CD4-positive, CD25-positive, alpha-beta regulatory T cell (primary cell): ENCODE results near the gene WWP2. TPM values are rescaled to one million over a fixed set of nuclear protein-coding genes. Genes with fewer than 3 reads are reported as not detected.
"Not testable (repeated sequence)": the region's sequence is repeated elsewhere in the genome, so short reads cannot be mapped to it uniquely, and the experiment has no call there.

ENCODE experiments used
- ATAC-seq, 2 donors: fragments of 150-1000 bp; cut with Tn5 transposase; one replicate each; pipeline ENCODE4 v1.10.0; 2021; ENCODE audit warnings: low read depth in 2 of 2, moderate number of reproducible peaks in 2 of 2, moderate library complexity in 1 of 2
- DNase-seq, 3 donors: peaks; one replicate each; pipeline versions ENCODE4 v3.0.0 to v3.0.0-alpha.2; 2012 to 2022; ENCODE audit warnings: mixed read lengths in 1 of 3
- H3K27ac ChIP-seq: one replicate; pipeline ENCODE4 v1.7.0; 2013; ENCODE audit warnings: mild to moderate bottlenecking, low read length; ENCODE audit not compliant: insufficient read depth, poor library complexity, severe bottlenecking
- H3K27me3 ChIP-seq: one replicate; pipeline ENCODE4 v1.7.0; 2013; ENCODE audit warnings: low read length; ENCODE audit not compliant: control insufficient read depth, insufficient read depth
- H3K36me3 ChIP-seq: one replicate; pipeline ENCODE4 v1.7.0; 2013; ENCODE audit warnings: mild to moderate bottlenecking, low read length, moderate library complexity; ENCODE audit not compliant: control insufficient read depth, insufficient read depth
- H3K4me1 ChIP-seq: 2 replicates; pipeline ENCODE4 v1.7.0; 2013; ENCODE audit warnings: mild to moderate bottlenecking, low read length; ENCODE audit not compliant: insufficient read depth, control insufficient read depth, poor library complexity, severe bottlenecking
- H3K4me3 ChIP-seq: one replicate; pipeline ENCODE4 v1.7.0; 2013; ENCODE audit warnings: low read depth, mild to moderate bottlenecking, low read length, moderate library complexity
- H3K9me3 ChIP-seq, 2 experiments: 1 replicate in 1 of 2; 2 replicates in 1 of 2; pipeline ENCODE4 v1.7.0; 2013; ENCODE audit warnings: low read length in 2 of 2, mild to moderate bottlenecking in 1 of 2, moderate library complexity in 1 of 2; ENCODE audit not compliant: control insufficient read depth in 2 of 2
- H3K27ac Mint-ChIP-seq, 3 donors: one replicate each; pipeline ENCODE4 v1.8.0; 2020 to 2022; ENCODE audit warnings: mild to moderate bottlenecking in 3 of 3, mixed read lengths in 3 of 3, moderate library complexity in 2 of 3
- H3K27me3 Mint-ChIP-seq: one replicate; pipeline ENCODE4 v1.8.0; 2022; ENCODE audit warnings: mild to moderate bottlenecking, mixed read lengths
- H3K36me3 Mint-ChIP-seq: one replicate; pipeline ENCODE4 v1.8.0; 2020; ENCODE audit warnings: mixed read lengths
- H3K4me1 Mint-ChIP-seq, 4 donors: one replicate each; pipeline ENCODE4 v1.8.0; 2020 to 2022; ENCODE audit warnings: mixed read lengths in 4 of 4, mild to moderate bottlenecking in 1 of 4
- H3K4me3 Mint-ChIP-seq, 4 donors: one replicate each; pipeline ENCODE4 v1.8.0; 2020 to 2022; ENCODE audit warnings: mild to moderate bottlenecking in 4 of 4, mixed read lengths in 4 of 4, moderate library complexity in 3 of 4
- H3K9me3 Mint-ChIP-seq, 7 donors: one replicate each; pipeline ENCODE4 v1.8.0; 2020 to 2022; ENCODE audit warnings: mixed read lengths in 7 of 7, mild to moderate bottlenecking in 3 of 7, moderate library complexity in 2 of 7
- polyA plus RNA-seq, 4 donors: library from polyadenylated mRNA; unstranded; fragments of 300-500 nt; fragmentation: Illumina TruSeq; gene quantifications; one replicate each; pipeline ENCODE4 v1.2.3, GENCODE V29; 2021
- total RNA-seq: library from RNA; stranded (reverse); gene quantifications from one replicate; pipeline ENCODE4 v1.2.3, GENCODE V29; 2022

WWP2 gene
- total and polyA plus RNA-seq, 5 donors from 2014 or later: 36.3 to 93.0 (median 41.5) TPM

DNA sequence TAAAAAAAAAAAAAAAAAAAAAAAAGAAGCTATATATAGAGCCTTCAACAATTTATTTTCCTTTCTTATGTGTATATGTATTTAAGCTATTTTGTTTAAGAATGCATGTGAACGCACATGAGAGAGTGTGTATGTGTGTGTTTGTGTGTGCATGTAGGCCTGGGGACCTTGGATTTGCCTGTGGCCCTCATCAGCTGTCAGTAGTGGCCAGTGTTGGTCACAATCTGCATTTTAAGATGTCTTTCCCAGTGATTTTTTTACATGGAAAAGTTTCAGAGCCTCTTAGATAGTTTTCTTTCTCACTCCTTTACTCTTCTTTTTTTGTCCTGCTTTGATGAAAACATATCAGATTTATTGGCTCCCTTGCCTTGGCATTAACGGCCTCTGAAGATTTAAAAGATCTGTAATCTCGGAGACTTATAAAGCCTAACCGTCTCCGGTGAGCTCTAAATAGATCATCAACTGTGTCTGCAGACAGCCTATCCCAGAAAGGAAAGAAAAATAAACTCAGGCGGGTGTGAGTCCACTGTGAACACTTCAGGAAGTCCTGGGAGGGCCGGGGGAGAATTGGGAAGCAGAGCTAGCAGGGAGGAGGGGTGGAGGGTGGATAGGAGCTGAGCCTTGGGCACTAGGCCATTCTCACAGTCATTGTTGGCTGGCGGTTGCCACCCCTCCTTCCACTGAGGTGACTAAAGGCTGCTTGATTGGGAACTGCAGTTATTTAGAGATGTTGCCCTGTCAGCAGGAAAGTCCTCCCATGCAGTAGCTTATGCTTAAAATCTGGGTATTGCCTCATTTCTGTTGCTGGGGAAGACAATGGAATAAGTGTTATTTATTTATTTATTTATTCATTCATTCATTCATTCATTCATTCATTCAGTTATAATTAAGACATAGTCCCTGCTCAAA lies 86.8 kb downstream of the WWP2 start:
- H3K36me3 ChIP-seq: peaks cover 40% of the 10 kb centered on the region
- no peak overlapping the region for H3K4me3 Mint-ChIP-seq
- no peak overlapping the region for H3K27ac ChIP-seq
- no peaks in the 10 kb centered on the region for H3K27me3 ChIP-seq
- H3K4me1 Mint-ChIP-seq: peaks cover 6 to 14% (median 8%) of the 10 kb centered on the region in 4 donors
- no peaks in the 10 kb centered on the region for H3K9me3 ChIP-seq
- H3K4me3 ChIP-seq: no peak overlapping the region
- DNase-seq (no peak), ATAC-seq (no peak)
- H3K9me3 Mint-ChIP-seq: peaks cover 0 to under 1% (median 0%) of the 10 kb centered on the region in 7 donors
- no peak overlapping the region for H3K27ac Mint-ChIP-seq
- H3K36me3 Mint-ChIP-seq: peaks cover 40% of the 10 kb centered on the region
- no peaks in the 10 kb centered on the region for H3K27me3 Mint-ChIP-seq
- no peaks in the 10 kb centered on the region for H3K4me1 ChIP-seq

- ATAC-seq (no peak), DNase-seq (no peak)
- no peak overlapping the region for H3K27ac ChIP-seq
- peaks cover 26% of the 10 kb centered on the region for H3K36me3 ChIP-seq
- no peaks in the 10 kb centered on the region for H3K9me3 ChIP-seq
- no peaks in the 10 kb centered on the region for H3K4me1 ChIP-seq
- H3K4me3 ChIP-seq: no peak overlapping the region
- Mint-ChIP-seq H3K27me3 (no peaks in the 10 kb centered on the region), H3K9me3 (peaks cover 0 to 2% (median 0%) of the 10 kb centered on the region in 7 donors), H3K4me1 (peaks cover 5 to 18% (median 12%) of the 10 kb centered on the region in 4 donors), H3K36me3 (peaks cover 38% of the 10 kb centered on the region), H3K27ac (no peak overlapping the region), H3K4me3 (no peak overlapping the region)
- H3K27me3 ChIP-seq: no peaks in the 10 kb centered on the region
These were observed 89.5 kb downstream of the WWP2 start for GRCh38 chr16:69851491-69852240.

DNA sequence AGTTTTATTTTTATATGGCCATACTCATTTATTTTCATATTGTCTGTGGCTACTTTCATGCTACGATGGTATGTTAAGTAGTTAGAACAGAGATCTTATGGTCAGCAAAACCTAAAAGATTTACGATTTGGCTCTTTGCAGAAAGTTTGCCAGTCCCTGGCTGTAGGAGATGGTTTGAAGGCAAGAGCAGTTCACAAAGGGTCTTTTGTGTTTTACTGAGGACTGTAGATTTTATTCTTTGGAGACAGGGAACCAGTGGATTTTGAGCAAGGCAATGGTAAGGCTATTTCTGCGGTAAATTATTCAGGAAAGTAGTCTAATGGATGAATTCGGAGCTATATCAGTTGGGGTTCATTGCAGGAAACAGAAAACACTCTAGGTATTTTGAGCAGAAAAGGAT lies 90.7 kb downstream of the WWP2 start:
- Mint-ChIP-seq H3K4me3 (no peak overlapping the region), H3K27me3 (no peaks in the 10 kb centered on the region), H3K36me3 (peaks cover 36% of the 10 kb centered on the region), H3K27ac (no peak overlapping the region), H3K9me3 (peaks cover 0 to 2% (median 0%) of the 10 kb centered on the region in 7 donors), H3K4me1 (peaks cover 5 to 18% (median 13%) of the 10 kb centered on the region in 4 donors)
- Histone ChIP-seq H3K36me3 (peaks cover 24% of the 10 kb centered on the region), H3K4me3 (no peak overlapping the region), H3K9me3 (no peaks in the 10 kb centered on the region), H3K27me3 (no peaks in the 10 kb centered on the region), H3K27ac (no peak overlapping the region), H3K4me1 (no peaks in the 10 kb centered on the region)
- no peak for ATAC-seq
- DNase-seq: no peak

GRCh38 chr16:69853481-69853880 lies 91.3 kb downstream of the WWP2 start:
- ATAC-seq: no peak

DNA sequence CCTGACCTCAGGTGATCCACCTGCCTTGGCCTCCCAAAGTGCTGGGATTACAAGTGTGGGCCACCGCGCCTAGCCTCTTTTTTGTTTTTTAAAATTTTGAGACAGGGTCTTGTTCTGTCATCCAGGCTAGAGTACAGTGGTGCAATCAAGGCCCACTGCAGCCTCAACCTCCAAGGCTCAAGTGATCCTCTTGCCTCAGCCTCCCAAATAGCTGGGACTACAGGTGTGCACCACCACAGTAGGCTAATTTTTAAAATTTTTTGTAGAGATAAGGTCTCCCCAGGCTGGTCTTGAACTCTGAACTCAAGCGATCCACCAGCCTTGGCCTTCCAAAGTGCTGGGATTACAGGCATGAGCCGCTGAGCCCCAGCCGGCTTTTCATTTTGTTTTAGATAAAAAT lies 92.6 kb downstream of the WWP2 start:
- Mint-ChIP-seq H3K4me1 (peaks cover 2 to 22% (median 16%) of the 10 kb centered on the region in 4 donors), H3K36me3 (peaks cover 45% of the 10 kb centered on the region)
- H3K4me3 Mint-ChIP-seq, H3K27ac Mint-ChIP-seq, H3K9me3 ChIP-seq, H3K9me3 Mint-ChIP-seq, DNase-seq, H3K4me3 ChIP-seq, H3K4me1 ChIP-seq, H3K27me3 ChIP-seq, H3K27ac ChIP-seq, ATAC-seq, H3K27me3 Mint-ChIP-seq: not testable (repeated sequence)
- peaks cover 33% of the 10 kb centered on the region for H3K36me3 ChIP-seq

More at GRCh38 chr16:69853481-69853880, 91.3 kb downstream of the WWP2 start:
- Mint-ChIP-seq H3K4me1 (peaks cover 5 to 19% (median 14%) of the 10 kb centered on the region in 4 donors), H3K4me3 (no peak overlapping the region), H3K27me3 (no peaks in the 10 kb centered on the region), H3K9me3 (peaks cover 0 to 2% (median 0%) of the 10 kb centered on the region in 7 donors), H3K27ac (peak overlapping the region in 2 of 3 donors; percentile 59 to 64), H3K36me3 (peaks cover 38% of the 10 kb centered on the region)
- H3K4me3 ChIP-seq: no peak overlapping the region
- H3K27ac ChIP-seq: no peak overlapping the region
- no peak for DNase-seq
- no peaks in the 10 kb centered on the region for H3K4me1 ChIP-seq
- peaks cover 29% of the 10 kb centered on the region for H3K36me3 ChIP-seq
- no peaks in the 10 kb centered on the region for H3K27me3 ChIP-seq
- no peaks in the 10 kb centered on the region for H3K9me3 ChIP-seq

DNA sequence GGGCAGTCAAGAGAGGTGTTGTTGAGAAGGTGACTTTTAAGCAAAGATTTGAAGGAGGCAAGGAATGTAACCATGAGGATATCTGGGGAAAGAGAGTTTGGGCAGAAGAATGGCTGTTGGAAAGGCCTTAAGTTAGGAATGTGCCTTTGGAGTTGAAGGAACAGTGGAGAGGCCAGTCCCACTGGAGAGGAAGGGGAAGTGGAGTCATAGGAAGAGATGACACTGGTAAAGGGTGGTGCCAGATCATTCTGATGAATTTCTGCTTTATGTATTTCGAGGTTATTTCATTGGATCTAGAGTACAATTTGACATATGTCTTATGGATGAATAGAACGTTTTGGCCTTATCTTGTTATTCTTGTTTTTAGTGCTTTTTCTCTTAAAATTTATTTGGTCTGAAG lies 93.5 kb downstream of the WWP2 start:
- Mint-ChIP-seq H3K9me3 (peaks cover 0 to 2% (median 0%) of the 10 kb centered on the region in 7 donors), H3K4me1 (peaks cover 5 to 21% (median 14%) of the 10 kb centered on the region in 4 donors), H3K4me3 (no peak overlapping the region), H3K27ac (peak overlapping the region in 2 of 3 donors; percentile 11 to 53), H3K36me3 (peaks cover 49% of the 10 kb centered on the region), H3K27me3 (no peaks in the 10 kb centered on the region)
- DNase-seq (no peak), ATAC-seq (no peak)
- no peak overlapping the region for H3K27ac ChIP-seq
- H3K4me1 ChIP-seq: no peaks in the 10 kb centered on the region
- H3K4me3 ChIP-seq: no peak overlapping the region
- peaks cover 37% of the 10 kb centered on the region for H3K36me3 ChIP-seq
- H3K9me3 ChIP-seq: no peaks in the 10 kb centered on the region
- no peaks in the 10 kb centered on the region for H3K27me3 ChIP-seq

- no peak for ATAC-seq
These were observed 96.3 kb downstream of the WWP2 start for GRCh38 chr16:69858191-69859104.

More at GRCh38 chr16:69858191-69859104, 96.3 kb downstream of the WWP2 start:
- Mint-ChIP-seq H3K27ac (peak overlapping the region; percentile 3 to 50 (median 17)), H3K27me3 (no peaks in the 10 kb centered on the region), H3K36me3 (peaks cover 40% of the 10 kb centered on the region), H3K9me3 (peaks cover 0 to 2% (median 0%) of the 10 kb centered on the region in 7 donors), H3K4me3 (no peak overlapping the region), H3K4me1 (peaks cover 5 to 16% (median 10%) of the 10 kb centered on the region in 4 donors)
- peaks cover 32% of the 10 kb centered on the region for H3K36me3 ChIP-seq
- no peaks in the 10 kb centered on the region for H3K4me1 ChIP-seq
- H3K4me3 ChIP-seq: no peak overlapping the region
- no peaks in the 10 kb centered on the region for H3K27me3 ChIP-seq
- DNase-seq: no peak
- no peak overlapping the region for H3K27ac ChIP-seq
- H3K9me3 ChIP-seq: no peaks in the 10 kb centered on the region
